Stimulated activated CD8-positive, alpha-beta memory T cell treated with anti-CD3 and anti-CD28 coated beads, Interleukin-2, amount 100 ng/mL, for 1 hour (primary cell): ENCODE results near the gene UBASH3B.

Experiments
- DNase-seq, 2 donors: peaks; one replicate each; pipeline ENCODE4 v3.0.0-alpha.2; 2020; ENCODE audit warnings: low read depth in 2 of 2

Gene UBASH3B

DNA sequence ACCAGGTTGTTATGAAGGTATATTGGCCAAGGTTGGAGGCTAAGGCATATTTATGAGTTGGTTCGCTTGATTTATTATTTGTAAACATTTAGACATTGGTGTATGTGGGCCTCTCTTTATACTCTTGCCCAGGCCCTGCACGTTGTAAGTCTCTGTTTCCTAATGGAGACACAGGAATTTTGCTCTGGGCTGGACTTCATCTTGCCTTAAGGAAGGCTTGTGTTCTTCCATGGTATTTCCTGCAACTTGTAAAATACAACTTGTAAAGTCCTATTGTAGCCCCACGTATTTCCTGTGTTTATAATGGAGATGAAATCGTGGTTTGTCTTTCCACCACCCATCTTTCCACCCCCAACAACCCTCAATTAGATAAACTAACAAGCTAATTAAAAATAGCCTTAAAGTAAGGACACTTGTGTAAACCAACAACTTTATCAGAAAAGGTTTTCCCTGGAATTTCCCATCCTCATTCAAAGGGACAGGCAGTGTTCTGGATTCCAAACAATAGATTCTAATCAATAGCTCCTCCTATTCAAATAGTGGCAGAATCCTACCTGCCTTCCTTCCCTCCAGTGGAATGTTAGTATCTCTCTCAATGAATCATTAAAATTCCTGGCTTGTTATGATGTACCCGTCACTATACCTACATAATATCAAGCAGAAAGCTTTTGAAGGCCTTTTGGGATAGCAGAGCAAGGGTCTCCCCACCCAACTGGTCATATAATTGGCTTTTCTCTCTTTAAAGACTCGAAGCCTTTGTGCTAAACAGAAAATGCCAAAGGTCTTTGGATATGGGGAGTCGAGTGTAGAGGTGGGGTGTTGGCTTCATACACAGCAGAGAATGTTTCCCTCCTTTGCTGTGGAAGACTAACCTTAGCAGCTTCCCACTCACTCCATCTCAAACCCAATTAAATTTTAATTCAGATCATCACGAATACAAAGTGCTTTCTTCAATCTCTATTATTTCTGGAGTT lies 77.1 kb downstream of the UBASH3B start:
- no peak for DNase-seq

GRCh38 chr11:122733318-122733717 lies 77.8 kb downstream of the UBASH3B start:
- DNase-seq = no peak

GRCh38 chr11:122734848-122735496 lies 79.5 kb downstream of the UBASH3B start:
- DNase-seq = no peak

- DNase-seq = no peak
These were observed 82.6 kb downstream of the UBASH3B start for GRCh38 chr11:122737951-122738693.

GRCh38 chr11:122741613-122742300 lies 86.2 kb downstream of the UBASH3B start:
- DNase-seq = no peak

DNA sequence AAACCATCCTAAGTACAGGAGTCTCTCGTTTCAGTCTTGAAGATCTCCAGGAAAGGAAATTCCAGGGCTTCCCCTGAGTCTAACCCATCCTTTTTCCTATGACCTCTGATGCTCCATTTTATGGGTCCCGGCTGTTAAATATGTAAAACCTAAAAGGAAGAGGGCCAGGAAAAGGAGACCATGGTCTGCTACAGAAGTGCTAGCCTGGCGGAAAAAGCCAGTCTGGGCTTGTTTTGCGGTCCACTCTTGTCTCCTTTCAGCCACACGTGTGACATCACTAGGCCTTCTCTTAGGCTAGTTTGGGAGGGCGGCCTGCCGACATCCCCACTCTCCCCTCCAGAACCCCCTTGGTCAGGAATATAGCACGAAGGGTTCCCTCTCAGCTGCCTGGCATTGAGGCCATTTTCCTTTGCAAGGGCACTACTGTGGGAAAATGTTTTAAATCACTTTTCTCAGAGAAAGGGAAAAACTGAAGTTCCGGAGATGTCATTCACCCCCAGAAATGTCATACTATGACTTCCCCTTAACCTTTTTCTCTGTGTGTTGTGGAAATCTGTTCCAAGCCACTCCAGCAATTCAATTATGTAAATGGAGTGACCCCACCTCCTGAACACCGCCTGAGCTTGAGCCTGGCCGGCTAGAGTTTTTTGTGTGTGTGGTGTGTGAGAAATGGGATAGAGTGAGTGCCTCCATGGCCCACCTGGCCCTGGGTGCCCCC lies 86.9 kb downstream of the UBASH3B start:
- no peak for DNase-seq

DNA sequence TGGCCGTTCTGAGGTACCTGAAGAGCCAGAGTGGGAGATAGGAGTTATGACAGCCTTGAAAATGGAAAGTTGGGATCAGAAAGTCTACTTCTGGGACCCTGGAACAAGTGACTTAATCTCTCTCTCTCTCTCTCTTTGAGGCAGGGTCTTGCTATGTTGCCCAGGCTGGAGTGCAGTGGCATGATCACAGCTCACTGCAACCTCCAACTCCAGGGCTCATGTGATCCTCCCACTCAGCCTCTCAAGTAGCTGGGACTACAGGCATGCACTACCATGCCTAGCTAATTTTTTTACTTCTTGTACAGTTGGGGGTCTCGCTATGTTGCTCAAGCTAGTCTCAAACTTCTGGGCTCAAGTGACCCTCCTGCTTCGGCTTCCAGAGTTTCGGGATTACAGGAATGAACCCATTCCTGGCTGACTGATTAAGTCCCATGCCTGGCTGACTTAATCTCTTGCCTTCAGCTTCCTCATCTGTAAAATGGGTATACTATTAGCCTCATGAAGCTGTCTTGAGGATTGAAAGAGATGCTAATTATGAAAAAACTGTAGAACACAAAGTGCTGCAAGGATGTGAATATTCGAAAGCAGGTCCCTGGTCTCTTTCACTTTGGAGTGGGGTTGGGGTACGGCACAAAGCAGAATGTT lies 87.7 kb downstream of the UBASH3B start:
- DNase-seq = no peak

- DNase-seq = peak; percentile 61 to 65
These were observed 88.4 kb downstream of the UBASH3B start for GRCh38 chr11:122743949-122744348.

DNA sequence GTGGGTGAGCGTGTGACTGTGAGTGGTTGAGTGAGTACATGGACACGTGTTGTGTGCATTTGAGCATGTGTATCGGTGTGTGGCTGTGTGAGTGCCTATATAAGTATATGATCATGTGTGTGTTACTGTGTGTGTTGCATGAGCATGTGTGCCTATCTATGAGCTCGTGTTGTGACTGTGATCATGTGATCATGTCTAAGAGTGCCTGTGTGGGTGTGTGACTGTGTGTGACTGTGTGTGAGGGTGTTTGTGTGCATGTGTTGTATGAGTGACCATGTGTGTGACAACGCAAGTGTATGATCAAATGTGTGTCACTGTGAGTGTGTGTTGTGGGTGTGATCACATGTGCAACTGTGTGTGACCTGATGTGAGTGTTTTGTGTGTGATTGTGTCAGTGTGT lies 88.8 kb downstream of the UBASH3B start:
- no peak for DNase-seq

GRCh38 chr11:122745111-122745510 lies 89.6 kb downstream of the UBASH3B start:
- no peak for DNase-seq

DNA sequence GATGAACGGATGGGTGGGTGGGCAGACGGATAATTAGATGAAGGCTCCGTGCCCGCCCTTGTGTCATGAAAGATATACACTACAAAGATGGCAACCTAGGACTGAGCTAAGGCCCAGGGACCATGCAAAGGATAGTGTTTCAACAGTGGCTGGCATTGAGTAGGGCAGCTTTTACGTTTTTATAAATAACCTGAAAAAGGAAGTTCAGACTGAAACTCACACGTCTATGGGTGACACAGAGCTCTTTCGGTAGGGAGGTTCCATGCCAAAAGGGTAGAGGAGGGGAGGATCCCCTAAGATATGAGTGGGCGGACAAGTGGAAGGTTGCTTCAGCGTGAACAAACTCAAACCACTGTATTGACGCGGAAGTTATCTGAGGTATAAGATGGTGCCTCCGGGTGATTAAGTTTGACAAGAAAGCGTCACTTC lies 90.5 kb downstream of the UBASH3B start:
- DNase-seq = peak in 1 of 2 donors; percentile 25

- DNase-seq = no peak
These were observed 91.2 kb downstream of the UBASH3B start for GRCh38 chr11:122746611-122747244.

DNA sequence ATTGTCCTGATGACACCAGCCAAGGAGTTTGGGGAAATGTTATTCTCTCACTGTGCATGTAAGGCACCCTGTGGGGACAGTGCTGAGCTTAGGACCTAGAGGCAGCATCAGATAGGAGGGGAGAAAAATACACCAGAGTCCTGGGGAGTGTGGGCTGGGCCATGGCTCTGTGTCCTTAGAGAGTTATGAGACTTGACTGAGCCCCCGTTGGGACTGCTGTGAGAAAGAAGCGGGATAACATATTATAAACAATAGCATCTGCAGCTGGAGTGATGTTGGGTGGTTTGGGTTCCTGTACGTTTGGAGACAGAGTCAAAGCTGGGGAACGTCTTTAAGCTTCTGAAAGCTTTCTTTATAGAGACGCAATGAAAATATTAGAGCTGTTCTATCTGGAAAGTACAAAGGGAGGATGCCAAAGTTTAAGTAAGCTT lies 91.8 kb downstream of the UBASH3B start:
- no peak for DNase-seq

DNA sequence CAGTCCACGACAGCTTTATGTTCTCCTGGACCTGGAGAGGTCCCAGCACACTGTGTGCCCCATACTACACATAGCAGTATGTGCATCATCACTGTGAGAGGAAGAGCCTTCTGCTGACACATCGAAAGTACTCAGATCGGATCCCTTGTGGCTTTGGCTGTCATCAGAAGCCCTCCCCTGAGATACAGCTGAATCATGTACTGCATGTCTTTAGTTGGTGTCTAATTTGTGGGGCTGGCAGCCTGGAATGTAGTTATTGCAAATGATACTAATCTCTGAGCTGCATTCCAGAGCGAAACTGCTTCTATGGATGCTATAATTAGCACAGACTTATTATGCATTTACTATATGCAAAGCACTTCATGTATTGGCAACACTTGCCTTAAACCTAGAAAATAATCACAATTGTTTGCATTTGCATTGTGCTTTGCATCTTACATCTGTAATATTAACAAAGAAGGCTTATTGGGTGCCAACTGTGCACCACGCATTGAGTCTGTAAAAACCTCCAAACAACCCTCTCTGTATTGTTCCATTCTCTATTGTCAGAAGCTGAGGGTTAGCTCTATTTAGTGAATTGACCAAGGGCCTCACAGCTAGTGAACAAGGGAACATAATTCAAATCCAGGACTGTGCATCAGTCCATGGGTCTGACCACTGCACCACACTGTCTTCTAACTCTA lies 93.6 kb downstream of the UBASH3B start:
- DNase-seq = peak in 1 of 2 donors; percentile 18

DNA sequence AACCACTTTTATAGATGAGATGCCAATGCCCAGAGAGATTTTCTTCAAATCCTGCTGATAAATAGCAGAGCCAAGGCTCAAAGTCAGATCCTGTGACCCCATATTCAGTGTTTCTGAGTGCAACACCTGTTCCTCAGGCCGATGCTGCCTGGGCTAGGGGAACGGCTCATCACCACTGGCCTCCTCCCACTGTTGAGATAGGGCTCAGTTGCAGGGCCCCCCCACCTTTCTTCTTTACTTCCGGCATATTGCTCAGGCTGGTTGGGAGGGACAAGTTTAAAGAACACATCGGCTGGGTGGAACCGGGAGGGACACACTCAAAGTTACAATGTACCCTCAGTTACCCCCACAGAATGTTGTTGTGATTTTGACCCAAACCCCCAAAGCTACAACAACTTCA lies 94.5 kb downstream of the UBASH3B start:
- DNase-seq = no peak

DNA sequence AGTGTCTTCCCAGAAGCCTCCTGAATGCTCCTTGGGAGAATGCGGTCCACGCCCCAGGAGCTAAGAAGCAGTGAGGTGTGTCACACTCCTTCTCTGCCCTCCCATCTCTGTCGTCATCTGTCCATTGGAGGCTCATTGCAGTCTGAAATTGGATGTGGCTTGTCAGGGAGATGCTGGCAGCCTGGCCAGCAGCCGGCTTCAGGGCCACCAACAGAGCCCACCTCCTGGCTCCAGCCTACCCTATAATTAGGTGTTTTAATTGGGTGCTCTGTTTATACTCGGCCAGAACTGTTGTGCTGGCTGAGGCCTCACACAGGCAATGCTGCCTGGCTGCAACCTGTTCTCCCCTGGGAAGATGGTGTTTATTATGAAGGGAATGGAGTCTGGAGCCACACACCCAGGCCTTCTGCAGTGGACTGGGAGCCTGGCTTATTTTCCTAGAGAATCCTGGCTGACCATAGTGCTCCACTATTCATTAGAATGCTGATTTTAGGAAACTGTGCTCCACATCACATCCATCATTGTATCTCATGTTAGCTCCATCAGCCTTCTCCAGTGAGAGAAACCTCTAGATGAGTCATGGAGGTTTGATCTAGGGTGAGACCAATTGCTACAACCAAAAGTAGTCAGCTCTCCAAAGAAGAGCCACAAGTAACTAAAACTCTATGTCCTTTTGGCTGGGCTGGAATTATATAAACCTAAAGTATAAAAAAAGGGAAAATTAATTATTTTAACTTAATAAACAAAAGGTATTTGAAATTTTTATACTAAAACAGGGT lies 96.0 kb downstream of the UBASH3B start:
- no peak for DNase-seq

DNA sequence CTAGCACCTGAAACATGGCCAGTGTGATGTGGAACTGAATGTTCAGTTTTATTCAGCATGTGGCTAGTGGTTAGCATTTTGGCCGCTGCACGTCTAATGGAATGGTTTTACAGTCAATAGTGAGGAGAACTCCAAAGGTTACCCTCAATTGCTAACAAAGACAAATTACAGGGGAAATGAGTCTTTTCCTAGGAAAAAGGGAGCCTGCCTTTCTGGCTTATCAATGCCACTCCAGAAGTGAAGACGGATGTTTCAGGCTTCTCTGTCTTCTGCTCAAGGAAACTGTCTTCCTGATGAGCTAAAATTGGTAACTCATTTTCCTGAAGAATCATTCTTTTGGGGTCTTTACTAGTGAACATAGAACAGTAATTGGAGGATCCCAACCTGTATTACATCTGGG lies 98.5 kb downstream of the UBASH3B start:
- no peak for DNase-seq

- peak in 1 of 2 donors; percentile 13 for DNase-seq
These were observed 99.2 kb downstream of the UBASH3B start for GRCh38 chr11:122754553-122755322.
